Posterior vena cava (tissue), 2 donors: ENCODE measurements around the gene KCNQ1. TPM values are rescaled to one million over a fixed set of nuclear protein-coding genes. Genes with fewer than 3 reads are reported as not detected.

Experiments
- DNase-seq: peaks from one replicate; pipeline ENCODE4 v3.0.0-alpha.2; 2020; ENCODE audit warnings: low spot score
- intact Hi-C, 2 donors: fragments of 100-400 bp; cut with DNase I; formaldehyde crosslinking; loops; one replicate each; pipeline versions ENCODE4 v1.14.1 to v1.14.2; 2022 to 2023
- total RNA-seq, 2 donors: library from RNA; stranded (reverse); fragmentation: NEBNext Ultra II Directional; extraction: Animal tissue kit (Norgen Biotek cat#: 25700); gene quantifications; one replicate each; pipeline ENCODE4 v1.2.1, GENCODE V29; 2021
- donor health status: DM: yes; HTN: yes; CAD: no.
- donor health status: DM: yes; HTN: yes; CAD: no.

KCNQ1 gene
- total RNA-seq, 2 donors from 2014 or later = 4.7 to 7.2 TPM

- intact Hi-C loops = loop anchor here in 1 of 2 donors (10.0 kb wide), 1 partner anchor 177 kb away; the partner anchor contains the start of gene CDKN1C
- peak; percentile 86 for DNase-seq
These were observed 263.4 kb downstream of the KCNQ1 start for GRCh38 chr11:2708151-2708581.

DNA sequence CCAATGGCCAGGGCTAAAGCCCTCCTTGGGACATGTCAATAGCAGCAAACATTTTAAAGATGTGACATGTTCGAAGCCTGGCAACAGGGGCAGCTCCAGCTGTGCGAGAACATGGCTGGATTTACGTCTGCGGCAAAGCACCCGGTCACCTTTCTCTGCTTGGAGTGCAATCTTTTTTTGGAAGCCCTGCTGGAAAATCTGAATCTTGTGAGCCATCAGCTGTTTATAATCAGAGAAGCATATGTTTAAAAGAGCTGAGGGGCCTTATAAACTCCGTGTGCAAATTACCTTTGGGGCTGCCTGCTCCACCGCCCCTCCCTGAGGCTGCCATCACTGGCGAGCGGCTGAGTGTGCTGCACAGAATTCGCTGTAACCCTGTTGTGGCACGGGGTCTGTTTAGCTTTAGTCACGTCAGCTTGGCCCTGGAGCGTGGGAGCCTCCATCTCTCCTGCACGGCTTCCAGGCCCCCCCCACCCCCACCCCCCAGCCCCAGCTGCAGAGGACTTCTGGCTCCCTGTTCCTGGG is 264.0 kb downstream of the KCNQ1 start:
- intact Hi-C loops = loop anchor here (1.0 to 10.0 kb wide), 2 partner anchors 128 to 176 kb away; partner anchors contain the start of gene CDKN1C (in 1 of the 2)

DNA sequence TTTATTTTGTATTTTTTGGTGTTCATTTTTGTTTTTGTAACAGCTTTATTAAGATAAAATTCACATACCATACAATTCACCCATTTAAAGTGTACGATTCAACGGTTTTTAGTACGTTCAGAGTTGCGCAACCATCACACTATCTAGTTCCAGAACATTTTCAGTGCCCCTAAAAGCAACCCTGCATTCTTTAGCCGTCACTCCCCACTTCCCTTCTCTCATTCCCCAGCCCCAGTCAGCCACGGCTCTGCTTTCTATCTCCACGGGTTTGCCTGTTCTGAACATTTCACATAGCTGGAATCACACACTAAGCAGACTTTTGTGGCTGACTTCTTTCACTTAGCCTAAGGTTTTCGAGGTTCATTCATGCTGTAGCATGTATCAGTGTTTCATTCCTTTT is 264.6 kb downstream of the KCNQ1 start:
- peak; percentile 74 for DNase-seq
- intact Hi-C loops = loop anchor here (1.0 to 10.0 kb wide), 2 partner anchors 128 to 175 kb away; partner anchors contain the start of gene CDKN1C (in 1 of the 2)

More for the DNA sequence above, 264.0 kb downstream of the KCNQ1 start:
- DNase-seq = peak; percentile 82

GRCh38 chr11:2711161-2711560 is 266.4 kb downstream of the KCNQ1 start:
- no peak for DNase-seq
- intact Hi-C loops = no loop called here

DNA sequence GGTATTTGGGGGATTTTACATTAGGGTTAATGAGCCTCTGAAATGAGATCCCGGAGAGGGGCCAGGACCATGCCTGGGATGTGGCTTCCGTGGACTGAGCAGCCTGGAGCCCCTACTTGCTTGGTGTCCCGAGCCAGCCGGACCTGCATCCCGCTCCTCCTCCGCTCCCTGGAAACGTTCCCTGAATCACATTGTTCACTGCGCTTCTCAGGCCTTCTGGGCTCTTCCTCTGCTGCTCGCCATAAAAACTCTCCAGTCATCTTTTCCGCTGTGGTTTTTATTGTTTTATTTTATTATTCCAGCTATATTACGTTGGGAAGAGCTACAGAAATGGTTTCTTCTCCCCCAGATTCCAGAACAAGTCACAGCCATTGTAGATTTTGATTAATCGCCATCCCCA is 268.3 kb downstream of the KCNQ1 start:
- DNase-seq = peak; percentile 8
- intact Hi-C loops = no loop called here

GRCh38 chr11:2713661-2714462 is 269.1 kb downstream of the KCNQ1 start:
- peak; percentile 66 for DNase-seq

DNA sequence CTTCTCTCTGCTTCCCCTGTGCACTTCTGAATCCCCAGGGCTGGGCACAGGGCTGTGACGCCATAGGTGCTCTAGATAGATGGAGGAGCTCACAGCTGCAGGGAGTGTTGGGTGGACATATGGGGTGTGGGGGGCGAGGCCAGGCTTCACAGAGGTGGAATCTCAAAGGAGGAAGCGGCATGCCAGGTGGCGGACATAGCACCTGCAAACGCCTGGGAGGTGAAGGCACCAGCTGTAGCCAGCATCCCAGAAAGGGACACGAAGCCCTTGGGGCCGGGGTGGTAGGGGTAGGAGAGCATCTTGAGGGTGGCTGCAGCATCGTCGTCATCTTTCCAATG is 269.6 kb downstream of the KCNQ1 start:
- peak; percentile 65 for DNase-seq
- intact Hi-C loops = no loop called here

More at GRCh38 chr11:2713661-2714462, 269.1 kb downstream of the KCNQ1 start:
- intact Hi-C loops = no loop called here

DNA sequence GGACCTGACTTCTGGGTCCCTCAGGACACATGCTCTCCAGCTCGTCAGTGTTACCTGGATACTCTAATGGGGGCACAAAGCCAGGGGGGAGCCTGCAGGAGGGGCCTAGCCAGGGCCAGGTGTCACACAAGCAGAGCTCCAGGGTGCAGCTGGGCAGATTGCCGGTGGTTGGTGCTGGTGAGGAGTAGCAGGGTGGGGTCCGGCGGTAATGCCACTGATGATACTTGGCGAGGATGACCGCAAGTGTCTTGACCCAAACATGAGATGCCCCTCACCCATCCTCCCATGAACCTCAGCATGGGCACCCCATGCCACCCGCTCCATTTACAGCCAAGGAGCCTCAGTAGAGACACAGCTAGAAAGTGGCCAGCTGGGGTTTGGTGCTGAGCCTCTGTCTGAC is 270.1 kb downstream of the KCNQ1 start:
- intact Hi-C loops = no loop called here
- peak; percentile 58 for DNase-seq

DNA sequence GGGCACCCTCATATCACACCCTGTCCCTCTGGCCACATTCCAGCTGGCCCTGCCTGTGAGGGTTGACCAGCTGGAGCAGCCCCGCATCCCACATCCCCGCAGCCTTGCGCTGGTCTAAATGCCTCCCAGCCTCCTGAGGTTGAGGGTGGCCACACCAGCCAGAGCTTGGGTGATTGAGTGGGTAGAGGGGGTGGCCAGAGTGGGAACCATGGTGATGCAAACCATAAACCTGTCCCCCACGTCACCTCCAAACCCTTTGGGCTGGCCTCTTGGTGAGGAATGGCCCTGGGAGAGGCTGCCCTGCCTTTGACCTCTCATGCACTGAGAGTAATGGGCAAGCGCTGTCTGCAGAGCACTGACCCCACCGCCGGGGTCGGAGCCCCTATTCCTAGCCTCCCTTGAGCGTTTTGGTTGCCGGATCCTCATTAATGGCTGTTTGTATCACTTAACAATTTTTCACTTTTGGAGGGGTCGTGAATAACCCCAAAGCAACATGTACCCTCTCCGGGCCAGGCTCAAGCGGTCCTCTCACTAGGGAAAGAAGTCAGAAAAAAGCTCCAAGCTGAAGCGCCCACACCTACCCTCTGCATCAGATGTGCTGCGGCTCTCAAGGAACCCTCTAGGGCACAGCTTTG is 271.0 kb downstream of the KCNQ1 start:
- peak; percentile 72 for DNase-seq
- intact Hi-C loops = no loop called here

GRCh38 chr11:2716376-2717095 is 271.7 kb downstream of the KCNQ1 start:
- DNase-seq = peak; percentile 76
- intact Hi-C loops = no loop called here

DNA sequence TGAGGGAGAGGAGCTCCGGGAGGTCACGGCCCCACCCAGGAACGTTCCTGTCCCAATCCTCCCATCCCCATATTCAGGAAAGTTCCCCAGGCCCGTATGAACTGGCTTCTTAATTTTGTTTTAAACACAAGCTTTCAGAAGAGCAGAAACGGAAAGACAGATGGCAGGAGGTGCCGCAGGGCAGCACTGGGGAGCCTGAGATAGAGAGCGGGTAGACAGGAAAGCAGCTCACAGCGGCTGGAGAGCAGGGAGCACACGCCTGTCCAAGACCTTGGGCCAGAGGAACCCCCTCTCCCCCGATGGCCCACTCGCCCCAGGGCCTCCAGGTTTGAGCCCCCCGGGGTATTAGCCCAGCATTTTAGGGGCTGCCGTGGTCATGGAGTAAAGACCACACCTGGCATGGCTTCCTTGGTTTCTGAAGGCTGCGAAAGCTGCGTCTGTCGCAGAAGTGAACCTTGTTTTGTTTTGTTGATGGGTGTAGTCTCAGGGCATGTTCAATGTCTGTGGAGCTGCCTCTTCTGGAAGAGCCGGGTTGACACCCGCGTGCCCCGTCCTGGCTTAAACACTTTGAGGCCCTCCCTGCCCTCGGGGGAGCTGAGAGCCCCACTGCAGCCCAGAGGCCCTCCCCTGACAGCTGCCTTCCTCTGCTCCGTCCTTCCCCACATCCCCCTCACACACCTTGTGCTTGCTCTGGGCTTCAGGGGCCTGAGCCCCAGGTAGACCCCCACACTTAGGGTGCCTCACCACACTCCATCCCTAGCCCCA is 272.9 kb downstream of the KCNQ1 start:
- intact Hi-C loops = no loop called here
- DNase-seq = peak; percentile 52

GRCh38 chr11:2718817-2719438 is 274.1 kb downstream of the KCNQ1 start:
- peak; percentile 62 for DNase-seq
- intact Hi-C loops = no loop called here

DNA sequence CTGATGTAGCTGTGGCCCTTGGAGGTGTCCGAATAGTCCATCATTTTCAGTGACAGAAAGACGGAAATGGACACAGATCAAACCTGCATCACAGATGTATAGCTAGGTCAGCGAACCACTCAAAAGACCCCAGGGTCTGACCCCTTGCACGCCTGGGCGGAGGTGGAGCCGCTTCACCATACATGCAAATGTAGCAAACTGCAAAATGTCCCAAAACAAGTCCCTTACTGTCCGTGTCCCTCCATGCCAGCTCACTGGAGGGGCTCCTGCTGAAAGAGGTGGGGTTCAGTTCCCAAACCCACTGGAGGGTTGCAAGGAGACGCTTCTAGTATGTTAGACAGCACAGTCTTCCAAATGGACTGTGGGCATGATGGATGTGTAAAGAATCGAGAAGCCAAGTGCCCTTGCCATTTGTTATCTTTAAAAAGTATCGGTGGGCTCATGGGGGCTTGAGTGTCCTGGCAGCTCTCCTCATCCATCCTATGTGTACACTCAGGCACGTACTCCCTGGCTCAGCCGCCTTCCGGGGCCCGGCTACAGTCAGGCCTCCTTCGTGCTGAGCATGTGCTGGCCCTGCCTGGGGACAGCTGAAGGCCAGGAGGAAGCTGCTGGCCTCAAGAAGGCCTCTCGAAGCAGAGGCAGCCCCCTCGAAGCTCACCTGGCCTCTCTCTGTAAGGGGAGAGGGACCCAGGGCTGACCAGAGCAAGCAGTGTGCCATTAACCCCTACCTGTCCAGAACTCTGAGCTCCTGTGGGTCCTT is 275.2 kb downstream of the KCNQ1 start:
- intact Hi-C loops = no loop called here
- peak; percentile 53 for DNase-seq

- peak; percentile 56 for DNase-seq
- intact Hi-C loops = no loop called here
These were observed 276.6 kb downstream of the KCNQ1 start for GRCh38 chr11:2721210-2721916.

DNA sequence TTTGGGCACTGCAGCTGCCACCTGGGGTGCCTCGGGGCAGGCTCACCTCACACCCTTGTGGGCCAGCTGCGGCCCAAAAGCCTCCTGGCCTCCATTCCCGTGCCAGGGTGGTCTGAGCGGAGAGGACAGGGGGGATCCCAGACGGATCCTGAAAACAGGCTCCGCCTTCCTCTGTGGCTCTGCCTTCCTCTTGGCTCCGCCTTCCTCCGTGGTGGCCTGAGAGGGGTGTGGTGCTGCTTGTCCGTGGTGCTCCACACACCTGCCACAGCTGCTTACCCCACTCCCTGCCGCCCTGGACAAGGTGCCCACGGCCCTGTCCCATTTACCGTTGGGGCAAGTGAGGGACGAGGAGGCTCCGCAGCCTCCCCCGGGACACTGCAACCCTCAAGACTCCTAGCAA is 278.1 kb downstream of the KCNQ1 start:
- DNase-seq = no peak
- intact Hi-C loops = no loop called here

GRCh38 chr11:2724104-2724503 is 279.3 kb downstream of the KCNQ1 start:
- intact Hi-C loops = no loop called here
- no peak for DNase-seq

DNA sequence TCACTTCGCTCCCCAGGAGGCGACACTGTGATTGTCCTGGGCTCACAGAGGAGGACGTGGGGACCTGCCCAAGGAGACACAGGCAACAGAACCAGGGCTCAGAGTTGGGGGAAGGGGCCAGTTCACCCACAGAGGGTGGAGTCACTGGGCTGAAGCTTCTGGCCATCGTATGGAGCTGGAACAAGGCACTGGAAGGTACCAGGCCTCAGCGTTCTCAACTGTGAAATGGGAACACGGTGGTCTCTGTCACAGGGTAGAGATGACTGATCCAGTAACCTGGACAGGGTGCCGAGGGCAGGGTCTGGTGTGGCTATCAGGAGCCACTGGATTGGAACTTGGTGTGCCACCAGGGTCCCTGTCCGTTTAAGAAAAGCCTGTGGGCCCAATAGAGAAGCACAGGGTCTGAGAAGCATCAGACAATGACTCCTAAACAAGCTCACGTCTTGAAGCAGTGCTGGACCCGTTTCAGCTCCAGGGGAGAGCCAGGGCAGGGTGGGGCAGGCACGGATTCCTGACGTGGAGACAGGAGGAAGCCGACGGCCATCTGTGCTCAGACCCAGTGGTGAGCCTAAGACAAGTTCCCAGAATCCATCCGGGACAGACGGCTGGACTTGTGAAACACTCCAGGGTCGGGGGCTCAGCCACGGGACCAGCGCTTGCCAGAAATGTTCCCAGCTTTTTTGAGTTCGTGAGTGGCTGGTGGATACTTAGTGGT is 280.0 kb downstream of the KCNQ1 start:
- peak; percentile 91 for DNase-seq

More for the DNA sequence above, 280.0 kb downstream of the KCNQ1 start:
- intact Hi-C loops = no loop called here
